Measurements from ENCODE around the gene FTO.

Gene FTO

GRCh38 chr16:53743149-53743566 lies 39.2 kb downstream of the FTO start:
- H3K4me3 ChIP-seq (replicated peaks in 1 of 2; ENCODE audit: low read depth in 2 of 2, low read length in 2 of 2) = no peak overlapping the region
- peak; percentile 73 for TF ChIP-seq CTCF (IDR thresholded peaks at IDR 0.05; ENCODE audit: low read depth, low read length)
- peak; percentile 46 to 65 for DNase-seq (ENCODE audit: low read depth in 2 of 2)

- no peak for TF ChIP-seq CTCF (IDR thresholded peaks at IDR 0.05; ENCODE audit: low read depth, low read length)
- no peak overlapping the region for H3K4me3 ChIP-seq (replicated peaks in 1 of 2; ENCODE audit: low read depth in 2 of 2, low read length in 2 of 2)
- DNase-seq (ENCODE audit: low read depth in 2 of 2) = no peak
These were observed 40.5 kb downstream of the FTO start for GRCh38 chr16:53744449-53744848.

- peak; percentile 59 to 78 for DNase-seq (ENCODE audit: low read depth in 2 of 2)
- TF ChIP-seq CTCF (IDR thresholded peaks at IDR 0.05; ENCODE audit: low read depth, low read length) = no peak
- H3K4me3 ChIP-seq (replicated peaks in 1 of 2; ENCODE audit: low read depth in 2 of 2, low read length in 2 of 2) = no peak overlapping the region
These were observed 41.1 kb downstream of the FTO start for GRCh38 chr16:53745086-53745485.

GRCh38 chr16:53745753-53746266 lies 41.9 kb downstream of the FTO start:
- H3K4me3 ChIP-seq (replicated peaks in 1 of 2; ENCODE audit: low read depth in 2 of 2, low read length in 2 of 2) = no peak overlapping the region
- peak; percentile 31 to 68 for DNase-seq (ENCODE audit: low read depth in 2 of 2)
- TF ChIP-seq CTCF (IDR thresholded peaks at IDR 0.05; ENCODE audit: low read depth, low read length) = peak; percentile 41

DNA sequence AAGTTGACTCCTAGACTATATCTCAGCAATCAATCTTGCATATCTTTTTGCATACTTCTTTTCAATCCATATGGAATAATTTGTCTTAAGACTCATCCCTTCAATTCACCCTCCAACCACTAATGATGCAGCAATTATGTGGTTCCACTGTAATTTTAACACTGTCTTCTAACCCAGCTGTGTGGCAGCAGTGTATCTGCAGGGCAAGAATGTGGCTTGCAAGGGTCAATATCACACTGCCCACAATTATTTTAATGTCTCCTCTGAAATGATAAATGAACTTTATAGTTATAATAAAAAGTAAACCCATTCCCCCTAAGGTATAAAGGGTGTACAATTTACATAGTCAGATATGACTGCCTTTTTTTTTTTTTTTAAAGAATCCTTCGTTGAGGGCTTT lies 48.6 kb downstream of the FTO start:
- no peak overlapping the region for H3K4me3 ChIP-seq (replicated peaks in 1 of 2; ENCODE audit: low read depth in 2 of 2, low read length in 2 of 2)
- TF ChIP-seq CTCF (IDR thresholded peaks at IDR 0.05; ENCODE audit: low read depth, low read length) = no peak
- DNase-seq (ENCODE audit: low read depth in 2 of 2) = no peak

DNA sequence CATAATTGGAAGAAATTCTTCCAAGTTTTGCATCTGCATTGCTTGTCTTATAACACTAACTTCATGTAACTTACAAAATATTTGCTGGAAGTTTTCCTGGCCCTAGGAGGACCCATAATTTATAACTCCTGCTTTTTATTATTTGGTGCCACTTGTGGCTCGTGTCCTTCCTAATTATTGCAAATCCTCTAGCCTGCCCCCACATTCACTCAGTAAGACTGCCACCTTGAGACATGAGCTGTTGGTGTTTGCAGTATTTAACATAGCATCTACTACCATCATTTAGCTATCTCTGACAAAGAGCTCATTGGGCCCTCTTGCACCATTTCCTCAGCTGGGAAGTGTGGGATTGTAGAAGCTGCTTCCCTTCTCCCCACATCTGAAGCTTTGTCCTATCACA lies 49.5 kb downstream of the FTO start:
- no peak for TF ChIP-seq CTCF (IDR thresholded peaks at IDR 0.05; ENCODE audit: low read depth, low read length)
- no peak overlapping the region for H3K4me3 ChIP-seq (replicated peaks in 1 of 2; ENCODE audit: low read depth in 2 of 2, low read length in 2 of 2)
- no peak for DNase-seq (ENCODE audit: low read depth in 2 of 2)
